Caco-2 (cell line): ENCODE data around the gene KRT1. TPM values are rescaled to one million over a fixed set of nuclear protein-coding genes. Genes with fewer than 3 reads are reported as not detected.

Source experiments
- BruUV-seq: library from RNA; stranded (reverse); fragments of 400-500 nt; replicated peaks from 2 replicates; lab custom pipeline; 2021; lab: Mats Ljungman, UMichigan
- CTCF ChIA-PET: fragments of 300-600 bp; sonication (Branson Sonifier 250); formaldehyde crosslinking; loops from one replicate; lab custom pipeline; 2022; ENCODE audit warnings: antibody characterized with exemption; lab: Charles Lee
- POLR2A ChIA-PET: fragments of 300-600 bp; sonication (Branson Sonifier 250); formaldehyde crosslinking; loops from one replicate; lab custom pipeline; 2022; ENCODE audit warnings: antibody characterized with exemption; lab: Charles Lee
- DNase-seq, 2 experiments: peaks; one replicate each; pipeline versions ENCODE4 v3.0.0 to v3.0.0-alpha.2; 2020 to 2022
- H3K27me3 ChIP-seq: replicated peaks from 2 replicates; pipeline ENCODE4 v1.6.0; 2011; ENCODE audit warnings: low read length; ENCODE audit not compliant: control insufficient read depth, insufficient read depth
- H3K36me3 ChIP-seq: 2 replicates; pipeline ENCODE4 v1.5.1; 2011; ENCODE audit warnings: low read length; ENCODE audit not compliant: control insufficient read depth, insufficient read depth
- H3K4me1 ChIP-seq: fragments of 250-450 bp; sonication (Bioruptor Pico); 2 replicates; pipeline ENCODE4 v1.5.1; 2020; ENCODE audit warnings: mild to moderate bottlenecking
- H3K4me3 ChIP-seq: 2 replicates; pipeline ENCODE4 v1.5.1; 2011; ENCODE audit warnings: low read depth, mild to moderate bottlenecking, control low read depth, low read length
- H3K9me3 ChIP-seq: fragments of 250-450 bp; sonication (Bioruptor Pico); 2 replicates; pipeline ENCODE4 v1.5.1; 2020; ENCODE audit warnings: mild to moderate bottlenecking, moderate library complexity
- H3K27ac Mint-ChIP-seq: one replicate; pipeline ENCODE4 v1.8.0; 2022; ENCODE audit warnings: mixed read lengths; ENCODE audit not compliant: unreplicated experiment
- H3K27me3 Mint-ChIP-seq: one replicate; pipeline ENCODE4 v1.8.0; 2022; ENCODE audit warnings: mixed read lengths; ENCODE audit not compliant: insufficient read depth, unreplicated experiment
- H3K36me3 Mint-ChIP-seq: one replicate; pipeline ENCODE4 v1.8.0; 2022; ENCODE audit warnings: mild to moderate bottlenecking, mixed read lengths; ENCODE audit not compliant: insufficient read depth, unreplicated experiment
- H3K4me1 Mint-ChIP-seq: one replicate; pipeline ENCODE4 v1.8.0; 2022; ENCODE audit warnings: low read depth, mixed read lengths; ENCODE audit not compliant: unreplicated experiment
- H3K4me3 Mint-ChIP-seq: one replicate; pipeline ENCODE4 v1.8.0; 2022; ENCODE audit warnings: mild to moderate bottlenecking, moderate library complexity, mixed read lengths; ENCODE audit not compliant: unreplicated experiment
- H3K9me3 Mint-ChIP-seq: one replicate; pipeline ENCODE4 v1.8.0; 2022; ENCODE audit warnings: mixed read lengths; ENCODE audit not compliant: unreplicated experiment
- CTCF ChIP-seq, 2 experiments: fragments of 200-600 bp in 1 of 2; IDR thresholded peaks; 1 replicate in 1 of 2; 2 replicates in 1 of 2; pipeline versions ENCODE4 v1.5.1 to v1.8.0; 2011 to 2022; ENCODE audit warnings: antibody characterized with exemption in 1 of 2, control low read depth in 1 of 2, inconsistent platforms in 1 of 2, low read depth in 1 of 2, low read length in 1 of 2, mild to moderate bottlenecking in 1 of 2, moderate library complexity in 1 of 2; ENCODE audit not compliant: insufficient read depth in 1 of 2, severe bottlenecking in 1 of 2, unreplicated experiment in 1 of 2
- intact Hi-C: fragments of 100-400 bp; cut with micrococcal nuclease; formaldehyde crosslinking; loops from one replicate; pipeline ENCODE4 v1.10.0; 2022; ENCODE audit not compliant: unreplicated experiment
- total RNA-seq: library from RNA; stranded (reverse); gene quantifications from 2 replicates; pipeline ENCODE4 v1.2.3, GENCODE V29; 2022

Gene KRT1
- total RNA-seq, 1 experiment from 2014 or later, result 0.20 TPM

GRCh38 chr12:52631264-52631663 lies 48.9 kb downstream of the KRT1 start:
- CTCF ChIA-PET, result no interaction called here
- no peak for DNase-seq
- POLR2A ChIA-PET, result no interaction called here
- intact Hi-C loops, result no loop called here
- no peak for TF ChIP-seq CTCF (IDR thresholded peaks at IDR 0.05; ENCODE audit: insufficient read depth in 1 of 2, low read depth in 1 of 2, low read length in 1 of 2, severe bottlenecking in 1 of 2, unreplicated experiment in 1 of 2)
- H3K4me3 Mint-ChIP-seq, result no peak overlapping the region
- no peaks in the 10 kb centered on the region for H3K27me3 Mint-ChIP-seq
- no TSS peak for BruUV-seq
- no peaks in the 10 kb centered on the region for H3K9me3 ChIP-seq
- H3K27me3 ChIP-seq, result no peaks in the 10 kb centered on the region
- H3K36me3 Mint-ChIP-seq, result no peaks in the 10 kb centered on the region
- no peaks in the 10 kb centered on the region for H3K9me3 Mint-ChIP-seq
- no peaks in the 10 kb centered on the region for H3K4me1 Mint-ChIP-seq
- no peaks in the 10 kb centered on the region for H3K36me3 ChIP-seq
- H3K4me1 ChIP-seq, result no peaks in the 10 kb centered on the region
- no peak overlapping the region for H3K27ac Mint-ChIP-seq
- no peak overlapping the region for H3K4me3 ChIP-seq

GRCh38 chr12:52630599-52631200 lies 49.5 kb downstream of the KRT1 start:
- DNase-seq, result no peak
- Mint-ChIP-seq H3K36me3 (no peaks in the 10 kb centered on the region), H3K27ac (no peak overlapping the region), H3K4me1 (no peaks in the 10 kb centered on the region), H3K9me3 (no peaks in the 10 kb centered on the region), H3K4me3 (no peak overlapping the region), H3K27me3 (no peaks in the 10 kb centered on the region)
- Histone ChIP-seq H3K4me3 (no peak overlapping the region), H3K9me3 (no peaks in the 10 kb centered on the region), H3K4me1 (no peaks in the 10 kb centered on the region), H3K36me3 (no peaks in the 10 kb centered on the region), H3K27me3 (no peaks in the 10 kb centered on the region)
- intact Hi-C loops, result no loop called here
- BruUV-seq, result no TSS peak
- TF ChIP-seq CTCF (IDR thresholded peaks at IDR 0.05; ENCODE audit: insufficient read depth in 1 of 2, low read depth in 1 of 2, low read length in 1 of 2, severe bottlenecking in 1 of 2, unreplicated experiment in 1 of 2), result no peak
- ChIA-PET POLR2A (no interaction called here), CTCF (interaction anchor here (0.7 kb wide), 1 partner anchor 222 kb away, joined by 3 read pairs; no protein-coding TSS in a partner anchor)

- Histone ChIP-seq H3K36me3 (no peaks in the 10 kb centered on the region), H3K27me3 (no peaks in the 10 kb centered on the region), H3K4me3 (no peak overlapping the region), H3K9me3 (no peaks in the 10 kb centered on the region), H3K4me1 (no peaks in the 10 kb centered on the region)
- POLR2A ChIA-PET, result no interaction called here
- H3K36me3 Mint-ChIP-seq, result no peaks in the 10 kb centered on the region
- CTCF ChIA-PET, result no interaction called here
- no peak for TF ChIP-seq CTCF (IDR thresholded peaks at IDR 0.05; ENCODE audit: insufficient read depth in 1 of 2, low read depth in 1 of 2, low read length in 1 of 2, severe bottlenecking in 1 of 2, unreplicated experiment in 1 of 2)
- no peak overlapping the region for H3K4me3 Mint-ChIP-seq
- H3K9me3 Mint-ChIP-seq, result no peaks in the 10 kb centered on the region
- BruUV-seq, result no TSS peak
- no peak for DNase-seq
- no peak overlapping the region for H3K27ac Mint-ChIP-seq
- no peaks in the 10 kb centered on the region for H3K27me3 Mint-ChIP-seq
- intact Hi-C loops, result no loop called here
- no peaks in the 10 kb centered on the region for H3K4me1 Mint-ChIP-seq
These were observed 50.2 kb downstream of the KRT1 start for GRCh38 chr12:52630008-52630500.
